ENCODE measurements around the gene CCDC57. TPM values are rescaled to one million over a fixed set of nuclear protein-coding genes. Genes with fewer than 3 reads are reported as not detected.

Gene CCDC57
- total and polyA plus RNA-seq, 9 of the 15 experiments (the other 6 are each of a cell fraction or from before 2014, with no cell fraction given), result 0.83 to 36.2 (median 13.6) TPM

DNA sequence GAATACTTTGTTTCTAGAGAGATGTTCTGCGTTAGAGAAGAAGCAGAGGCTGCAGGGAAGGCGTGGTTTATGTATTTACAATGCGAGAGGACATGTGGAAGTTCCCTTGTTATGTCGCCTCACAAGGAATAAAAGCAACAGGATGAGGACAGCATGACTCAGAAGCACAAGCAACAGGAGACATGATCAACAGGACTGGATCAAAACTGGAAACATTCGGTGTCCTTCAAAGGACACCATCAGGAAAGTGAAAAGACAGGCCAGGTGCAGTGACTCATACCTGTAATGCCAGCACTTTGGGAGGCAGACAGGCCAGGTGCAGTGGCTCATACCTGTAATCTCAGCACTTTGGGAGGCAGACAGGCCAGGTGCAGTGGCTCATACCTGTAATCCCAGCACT is 52.6 kb downstream of the CCDC57 start:
- CTCF ChIA-PET (ENCODE audit: low intra/inter-chr PET ratio), result no interaction called here
- TF ChIP-seq ZBTB7A (IDR thresholded peaks at IDR 0.05; ENCODE audit: borderline replicate concordance, control insufficient read depth, low read depth, low read length) (no peak), ZZZ3 (IDR thresholded peaks at IDR 0.05) (no peak), ZNF274 (IDR thresholded peaks at IDR 0.05; ENCODE audit: borderline replicate concordance, low read depth, low read length) (no peak), TGIF2 (CRISPR knock-in tag; IDR thresholded peaks at IDR 0.05) (no peak), MXI1 (IDR thresholded peaks at IDR 0.05; ENCODE audit: low read depth, low read length) (no peak), ZNF23 (CRISPR knock-in tag; IDR thresholded peaks at IDR 0.05) (no peak), ZNF766 (CRISPR knock-in tag; conservative IDR thresholded peaks at IDR 0.05) (no peak), SIRT6 (IDR thresholded peaks at IDR 0.05; ENCODE audit: low read depth, low read length) (no peak), FOXA1 (IDR thresholded peaks at IDR 0.05; ENCODE audit: borderline replicate concordance) (no peak), KLF6 (CRISPR knock-in tag; IDR thresholded peaks at IDR 0.05; ENCODE audit: borderline replicate concordance) (no peak), EP400 (IDR thresholded peaks at IDR 0.05) (no peak)
- TF ChIP-seq, protein P1, sequence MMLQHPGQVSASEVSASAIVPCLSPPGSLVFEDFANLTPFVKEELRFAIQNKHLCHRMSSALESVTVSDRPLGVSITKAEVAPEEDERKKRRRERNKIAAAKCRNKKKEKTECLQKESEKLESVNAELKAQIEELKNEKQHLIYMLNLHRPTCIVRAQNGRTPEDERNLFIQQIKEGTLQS (IDR thresholded peaks at IDR 0.05), result no peak
- TF ChIP-seq, protein P1 (CRISPR knock-in tag; conservative IDR thresholded peaks at IDR 0.05), result no peak
- TF ChIP-seq, protein P2, sequence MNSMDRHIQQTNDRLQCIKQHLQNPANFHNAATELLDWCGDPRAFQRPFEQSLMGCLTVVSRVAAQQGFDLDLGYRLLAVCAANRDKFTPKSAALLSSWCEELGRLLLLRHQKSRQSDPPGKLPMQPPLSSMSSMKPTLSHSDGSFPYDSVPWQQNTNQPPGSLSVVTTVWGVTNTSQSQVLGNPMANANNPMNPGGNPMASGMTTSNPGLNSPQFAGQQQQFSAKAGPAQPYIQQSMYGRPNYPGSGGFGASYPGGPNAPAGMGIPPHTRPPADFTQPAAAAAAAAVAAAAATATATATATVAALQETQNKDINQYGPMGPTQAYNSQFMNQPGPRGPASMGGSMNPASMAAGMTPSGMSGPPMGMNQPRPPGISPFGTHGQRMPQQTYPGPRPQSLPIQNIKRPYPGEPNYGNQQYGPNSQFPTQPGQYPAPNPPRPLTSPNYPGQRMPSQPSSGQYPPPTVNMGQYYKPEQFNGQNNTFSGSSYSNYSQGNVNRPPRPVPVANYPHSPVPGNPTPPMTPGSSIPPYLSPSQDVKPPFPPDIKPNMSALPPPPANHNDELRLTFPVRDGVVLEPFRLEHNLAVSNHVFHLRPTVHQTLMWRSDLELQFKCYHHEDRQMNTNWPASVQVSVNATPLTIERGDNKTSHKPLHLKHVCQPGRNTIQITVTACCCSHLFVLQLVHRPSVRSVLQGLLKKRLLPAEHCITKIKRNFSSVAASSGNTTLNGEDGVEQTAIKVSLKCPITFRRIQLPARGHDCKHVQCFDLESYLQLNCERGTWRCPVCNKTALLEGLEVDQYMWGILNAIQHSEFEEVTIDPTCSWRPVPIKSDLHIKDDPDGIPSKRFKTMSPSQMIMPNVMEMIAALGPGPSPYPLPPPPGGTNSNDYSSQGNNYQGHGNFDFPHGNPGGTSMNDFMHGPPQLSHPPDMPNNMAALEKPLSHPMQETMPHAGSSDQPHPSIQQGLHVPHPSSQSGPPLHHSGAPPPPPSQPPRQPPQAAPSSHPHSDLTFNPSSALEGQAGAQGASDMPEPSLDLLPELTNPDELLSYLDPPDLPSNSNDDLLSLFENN (IDR thresholded peaks at IDR 0.05; ENCODE audit: low read depth in 2 of 2, low read length in 2 of 2), result no peak
- TF ChIP-seq, protein P3, sequence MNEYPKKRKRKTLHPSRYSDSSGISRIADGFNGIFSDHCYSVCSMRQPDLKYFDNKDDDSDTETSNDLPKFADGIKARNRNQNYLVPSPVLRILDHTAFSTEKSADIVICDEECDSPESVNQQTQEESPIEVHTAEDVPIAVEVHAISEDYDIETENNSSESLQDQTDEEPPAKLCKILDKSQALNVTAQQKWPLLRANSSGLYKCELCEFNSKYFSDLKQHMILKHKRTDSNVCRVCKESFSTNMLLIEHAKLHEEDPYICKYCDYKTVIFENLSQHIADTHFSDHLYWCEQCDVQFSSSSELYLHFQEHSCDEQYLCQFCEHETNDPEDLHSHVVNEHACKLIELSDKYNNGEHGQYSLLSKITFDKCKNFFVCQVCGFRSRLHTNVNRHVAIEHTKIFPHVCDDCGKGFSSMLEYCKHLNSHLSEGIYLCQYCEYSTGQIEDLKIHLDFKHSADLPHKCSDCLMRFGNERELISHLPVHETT (CRISPR knock-in tag; conservative IDR thresholded peaks at IDR 0.05 in 1 of 2, IDR thresholded peaks at IDR 0.05 in 1 of 2), result no peak
- no peak for FAIRE-seq
- no peak overlapping the region for H2AFZ ChIP-seq (ENCODE audit: low read depth, low read length)
- intact Hi-C loops (cut with micrococcal nuclease) (no loop called here), in situ Hi-C loops (cut with MboI) (no loop called here)
- POLR2A ChIA-PET, result no interaction called here
- H3K9me3 ChIP-seq (replicated peaks; ENCODE audit: control insufficient read depth, insufficient read depth, low read depth, low read length), result no peaks in the 10 kb centered on the region
- no peaks in the 10 kb centered on the region for H3K79me2 ChIP-seq (ENCODE audit: control insufficient read depth, insufficient read depth, low read length)
- H3K27ac ChIP-seq (ENCODE audit: extremely low read depth, low read depth, low read length), result no peak overlapping the region
- no peaks in the 10 kb centered on the region for H3K27me3 ChIP-seq (ENCODE audit: control insufficient read depth in 2 of 2, insufficient read depth in 2 of 2, low read length in 2 of 2)
- H3K9ac ChIP-seq (ENCODE audit: insufficient read depth in 1 of 2, low read depth in 2 of 2, low read length in 2 of 2), result no peak overlapping the region
- peaks cover 0 to 17% of the 10 kb centered on the region in 2 experiments; a peak in 1 of 5 replicates for H3K4me1 ChIP-seq (replicated peaks in 1 of 2; ENCODE audit: control insufficient read depth in 2 of 2, insufficient read depth in 2 of 2, low read length in 2 of 2)
- no TSS peak for BruUV-seq (replicated peaks)
- no peaks in the 10 kb centered on the region for H3K9me1 ChIP-seq (ENCODE audit: control insufficient read depth, insufficient read depth, low read length)
- no peak for DNase-seq (ENCODE audit: extremely low read depth in 1 of 4, low spot score in 3 of 4)
- H3K4me2 ChIP-seq (ENCODE audit: insufficient read depth, low read length), result no peak overlapping the region
- H4K20me1 ChIP-seq (replicated peaks; ENCODE audit: control insufficient read depth, insufficient read depth, low read length), result no peaks in the 10 kb centered on the region
- peaks cover 34% of the 10 kb centered on the region; the same call in 2 of the 3 replicates for H3K36me3 ChIP-seq (ENCODE audit: control insufficient read depth, insufficient read depth, low read length)
- WGBS (ENCODE audit: insufficient coverage, low coverage, missing lambda C conversion rate), result 73% methylated on average over 5 of the region's 5 CpGs
- no peak overlapping the region for H3K4me3 ChIP-seq
- no peak for ATAC-seq
